IMR-90 (cell line): ENCODE results near the gene MOG. TPM values are rescaled to one million over a fixed set of nuclear protein-coding genes. Genes with fewer than 3 reads are reported as not detected.

Experiments used
- ATAC-seq: fragments of 200-7000 bp; cut with Tn5 transposase; 2 replicates; pipeline ENCODE4 v1.9.1; 2020; ENCODE audit warnings: low read depth, mild to moderate bottlenecking, moderate library complexity
- BruUV-seq: library from RNA; stranded (reverse); fragments of 400-500 nt; replicated peaks from 2 replicates; lab custom pipeline; 2021; lab: Mats Ljungman, UMichigan
- CTCF ChIA-PET: fragments of 300-600 bp; formaldehyde crosslinking; extraction: SDS; loops from one replicate; lab custom pipeline; 2021; ENCODE audit warnings: antibody characterized with exemption; lab: Yijun Ruan, JAX
- POLR2A ChIA-PET: fragments of 300-600 bp; sonication (Branson Sonifier 250); formaldehyde crosslinking; loops from one replicate; lab custom pipeline; 2022; ENCODE audit warnings: antibody characterized with exemption; ENCODE audit not compliant: unreplicated experiment; lab: Charles Lee
- DNase-seq: peaks from one replicate; pipeline ENCODE4 v3.0.0; 2013
- H2AFZ ChIP-seq: replicated peaks from 2 replicates; pipeline ENCODE3; 2013; ENCODE audit warnings: low read length, mild to moderate bottlenecking; ENCODE audit not compliant: poor library complexity
- H2AK5ac ChIP-seq: 2 replicates; pipeline ENCODE4 v1.6.1; 2013; ENCODE audit warnings: low read depth, low read length, inconsistent platforms
- H2AK9ac ChIP-seq: replicated peaks from 2 replicates; pipeline ENCODE3; 2013; ENCODE audit warnings: mild to moderate bottlenecking, low read depth, low read length, moderate library complexity; ENCODE audit not compliant: poor library complexity
- H2BK120ac ChIP-seq: 2 replicates; pipeline ENCODE4 v1.6.1; 2013; ENCODE audit warnings: low read depth, low read length, inconsistent platforms
- H2BK15ac ChIP-seq: 3 replicates; pipeline ENCODE4 v1.6.1; 2013; ENCODE audit warnings: low read depth, low read length, inconsistent platforms
- H2BK20ac ChIP-seq: 2 replicates; pipeline ENCODE4 v1.6.1; 2013; ENCODE audit warnings: low read depth, mild to moderate bottlenecking, inconsistent platforms, low read length, moderate library complexity
- H2BK5ac ChIP-seq: 2 replicates; pipeline ENCODE4 v1.6.1; 2013; ENCODE audit warnings: mild to moderate bottlenecking, low read depth, low read length, inconsistent platforms; ENCODE audit not compliant: poor library complexity, severe bottlenecking
- H3K14ac ChIP-seq: replicated peaks from 2 replicates; pipeline ENCODE4 v1.6.1; 2013; ENCODE audit warnings: low read depth, low read length, inconsistent platforms
- H3K18ac ChIP-seq: 2 replicates; pipeline ENCODE4 v1.6.1; 2013; ENCODE audit warnings: low read depth, low read length, control low read depth
- H3K23ac ChIP-seq: 2 replicates; pipeline ENCODE4 v1.6.1; 2013; ENCODE audit warnings: low read depth, low read length, inconsistent platforms
- H3K27ac ChIP-seq: 2 replicates; pipeline ENCODE4 v1.5.1; 2013; ENCODE audit warnings: mild to moderate bottlenecking, control low read depth, low read length; ENCODE audit not compliant: insufficient read depth
- H3K27me3 ChIP-seq: 2 replicates; pipeline ENCODE4 v1.6.1; 2013; ENCODE audit warnings: low read length; ENCODE audit not compliant: control insufficient read depth, insufficient read depth
- H3K36me3 ChIP-seq: 2 replicates; pipeline ENCODE4 v1.6.1; 2013; ENCODE audit warnings: low read length, mixed read lengths; ENCODE audit not compliant: control insufficient read depth, insufficient read depth
- H3K4ac ChIP-seq: 2 replicates; pipeline ENCODE4 v1.6.1; 2013; ENCODE audit warnings: low read depth, low read length, inconsistent platforms
- H3K4me1 ChIP-seq: 2 replicates; pipeline ENCODE4 v1.6.1; 2013; ENCODE audit warnings: low read length, mixed read lengths; ENCODE audit not compliant: control insufficient read depth, insufficient read depth
- H3K4me2 ChIP-seq: 2 replicates; pipeline ENCODE4 v1.6.1; 2013; ENCODE audit warnings: low read depth, mild to moderate bottlenecking, control low read depth, low read length, moderate library complexity
- H3K4me3 ChIP-seq: 2 replicates; pipeline ENCODE4 v1.5.1; 2013; ENCODE audit warnings: low read depth, mild to moderate bottlenecking, control low read depth, low read length, moderate library complexity; ENCODE audit not compliant: insufficient read depth
- H3K56ac ChIP-seq: 2 replicates; pipeline ENCODE4 v1.6.1; 2013; ENCODE audit warnings: low read length, inconsistent platforms; ENCODE audit not compliant: insufficient read depth; ENCODE audit errors: extremely low read depth
- H3K79me1 ChIP-seq, 2 experiments: 2 replicates each; pipeline ENCODE4 v1.6.1; 2013; ENCODE audit warnings: low read length in 2 of 2, inconsistent platforms in 1 of 2, low read depth in 1 of 2
- H3K9ac ChIP-seq: 2 replicates; pipeline ENCODE4 v1.6.1; 2013; ENCODE audit warnings: low read depth, low read length, control low read depth
- H3K9me1 ChIP-seq: 2 replicates; pipeline ENCODE4 v1.6.1; 2013; ENCODE audit warnings: low read length, inconsistent platforms; ENCODE audit not compliant: insufficient read depth
- H3K9me3 ChIP-seq: 2 replicates; pipeline ENCODE4 v1.6.1; 2013; ENCODE audit warnings: low read length; ENCODE audit not compliant: control insufficient read depth, insufficient read depth
- H4K20me1 ChIP-seq: 2 replicates; pipeline ENCODE4 v1.6.1; 2013; ENCODE audit warnings: low read length, inconsistent platforms; ENCODE audit not compliant: insufficient read depth
- H4K5ac ChIP-seq: 2 replicates; pipeline ENCODE4 v1.6.1; 2013; ENCODE audit warnings: mild to moderate bottlenecking, low read depth, low read length, control low read depth
- H4K8ac ChIP-seq, 2 experiments: 2 replicates each; pipeline ENCODE4 v1.6.1; 2013; ENCODE audit warnings: low read depth in 2 of 2, low read length in 2 of 2, control low read depth in 1 of 2, inconsistent platforms in 1 of 2
- H4K91ac ChIP-seq: 2 replicates; pipeline ENCODE4 v1.6.1; 2013; ENCODE audit warnings: low read depth, low read length, inconsistent platforms; ENCODE audit not compliant: insufficient read depth
- BHLHE40 ChIP-seq: fragments of 150-350 bp; IDR thresholded peaks from 2 replicates; pipeline ENCODE4 v1.6.1; 2016; ENCODE audit warnings: mild to moderate bottlenecking, low read depth, low read length
- CEBPB ChIP-seq: IDR thresholded peaks from 2 replicates; pipeline ENCODE4 v1.6.1; 2012; ENCODE audit warnings: low read depth, low read length, improper control_type of control experiment
- CHD1 ChIP-seq: IDR thresholded peaks from 2 replicates; pipeline ENCODE4 v1.6.1; 2012; ENCODE audit warnings: low read depth, low read length, improper control_type of control experiment
- CTCF ChIP-seq: conservative IDR thresholded peaks from 2 replicates; pipeline ENCODE4 v1.5.1; 2012; ENCODE audit warnings: mild to moderate bottlenecking, low read depth, low read length, improper control_type of control experiment
- ELK1 ChIP-seq: fragments of 150-350 bp; IDR thresholded peaks from 2 replicates; pipeline ENCODE4 v1.6.1; 2016; ENCODE audit warnings: low read depth, mild to moderate bottlenecking, low read length, moderate library complexity, borderline replicate concordance
- FOS ChIP-seq: fragments of 150-350 bp; IDR thresholded peaks from 2 replicates; pipeline ENCODE4 v1.6.1; 2016; ENCODE audit warnings: low read depth, low read length
- MAFK ChIP-seq: IDR thresholded peaks from 2 replicates; pipeline ENCODE4 v1.6.1; 2012; ENCODE audit warnings: low read depth, low read length, improper control_type of control experiment
- MAZ ChIP-seq: IDR thresholded peaks from 2 replicates; pipeline ENCODE4 v1.6.1; 2012; ENCODE audit warnings: low read depth, mild to moderate bottlenecking, low read length, improper control_type of control experiment, moderate library complexity, borderline replicate concordance
- MXI1 ChIP-seq: IDR thresholded peaks from 2 replicates; pipeline ENCODE4 v1.6.1; 2012; ENCODE audit warnings: low read depth, mild to moderate bottlenecking, low read length, moderate library complexity, borderline replicate concordance
- NFE2L2 ChIP-seq: fragments of 150-350 bp; IDR thresholded peaks from 2 replicates; pipeline ENCODE4 v1.6.1; 2016; ENCODE audit warnings: low read depth, mild to moderate bottlenecking, low read length
- POLR2A ChIP-seq: IDR thresholded peaks from 2 replicates; pipeline ENCODE4 v1.6.1; 2012; ENCODE audit warnings: mild to moderate bottlenecking, low read depth, low read length
- RAD21 ChIP-seq: IDR thresholded peaks from 2 replicates; pipeline ENCODE4 v1.6.1; 2012; ENCODE audit warnings: low read length, improper control_type of control experiment
- RCOR1 ChIP-seq: IDR thresholded peaks from 2 replicates; pipeline ENCODE4 v1.6.1; 2012; ENCODE audit warnings: mild to moderate bottlenecking, low read length, improper control_type of control experiment; ENCODE audit not compliant: insufficient replicate concordance
- RFX5 ChIP-seq: IDR thresholded peaks from 2 replicates; pipeline ENCODE4 v1.8.0; 2012; ENCODE audit warnings: low read depth, mild to moderate bottlenecking, low read length, moderate library complexity
- SMC3 ChIP-seq: fragments of 150-350 bp; IDR thresholded peaks from 2 replicates; pipeline ENCODE4 v1.6.1; 2016; ENCODE audit warnings: low read depth, mild to moderate bottlenecking, antibody characterized with exemption, low read length, moderate library complexity
- WGBS, 2 experiments: methylation state at CpG; one replicate each; pipeline versions ENCODE4 v1.1.5 to v1.1.7; 2013; ENCODE audit warnings: missing lambda C conversion rate in 2 of 2; ENCODE audit not compliant: insufficient read length in 1 of 2; ENCODE audit errors: extremely low coverage in 2 of 2; 5-methylcytosine and 5-hydroxymethylcytosine counted together
- dilution Hi-C: fragments of 300-500 bp; cut with HindIII; formaldehyde crosslinking; loops from one replicate; pipeline ENCODE4 v1.14.3; 2018; ENCODE audit warnings: low sequenced_read_pairs; ENCODE audit not compliant: unreplicated experiment
- in situ Hi-C: fragments of 300-500 bp; cut with MboI; formaldehyde crosslinking; loops from 3 replicates; pipeline ENCODE4 v1.14.3; 2019; ENCODE audit warnings: low sequenced_read_pairs, inconsistent platforms, mixed read lengths
- intact Hi-C: fragments of 100-400 bp; cut with micrococcal nuclease; formaldehyde crosslinking; loops from 2 replicates; pipeline ENCODE4 v1.10.0; 2022
- polyA plus RNA-seq, 3 experiments: library from polyadenylated mRNA; depleted of rRNA; stranded (reverse); fragments of >200 nt; gene quantifications; 2 replicates each; pipeline ENCODE4 v1.2.3, GENCODE V29; 2012; ENCODE audit warnings: low replicate concordance in 1 of 3
- total RNA-seq: library from RNA; depleted of rRNA; stranded (reverse); fragments of >200 nt; gene quantifications from 2 replicates; pipeline ENCODE4 v1.2.3, GENCODE V29; 2012
- TF ChIP-seq, protein P1 (sequence below): fragments of 150-350 bp; IDR thresholded peaks from 2 replicates; pipeline ENCODE4 v1.6.1; 2017; ENCODE audit warnings: mild to moderate bottlenecking, antibody characterized with exemption, low read length, low read depth

MOG gene
- total and polyA plus RNA-seq, 2 of the 4 experiments (the other 2 are of a cell fraction) = not detected

DNA sequence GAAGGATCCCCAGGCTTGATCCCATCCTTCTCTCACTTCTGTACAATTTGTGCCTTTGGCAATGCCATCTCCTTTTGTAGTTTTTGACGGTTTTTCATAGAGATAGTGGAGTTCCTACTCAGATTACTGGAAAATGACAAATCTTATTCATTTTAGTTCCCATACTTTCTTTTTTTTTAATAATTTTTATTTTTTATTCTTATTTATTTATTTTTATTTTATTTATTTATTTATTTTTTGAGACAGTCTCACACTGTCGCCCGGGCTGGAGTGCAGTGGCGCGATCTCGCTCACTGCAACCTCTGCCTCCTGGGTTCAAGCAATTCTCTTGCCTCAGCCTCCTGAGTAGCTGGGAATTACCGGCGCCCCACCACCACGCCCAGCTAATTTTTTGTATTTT, 19.6 kb upstream of the MOG start:
- POLR2A ChIA-PET = no interaction called here
- Histone ChIP-seq H3K27ac (no peak overlapping the region), H3K4me2 (no peak overlapping the region), H3K56ac (no peak overlapping the region), H2AK5ac (no peak overlapping the region), H2BK120ac (no peak overlapping the region), H4K5ac (no peak overlapping the region), H4K91ac (no peak overlapping the region), H3K4me1 (no peaks in the 10 kb centered on the region), H3K18ac (no peak overlapping the region), H2BK5ac (no peak overlapping the region), H3K9me1 (no peaks in the 10 kb centered on the region), H3K9ac (no peak overlapping the region), H3K79me1 (peaks cover 0 to 1% of the 10 kb centered on the region in 2 experiments; a peak in 1 of 4 replicates), H4K20me1 (no peaks in the 10 kb centered on the region), H3K36me3 (no peaks in the 10 kb centered on the region), H2BK20ac (no peak overlapping the region), H2AK9ac (no peak overlapping the region), H3K4me3 (no peak overlapping the region), H3K4ac (no peak overlapping the region), H2BK15ac (no peak overlapping the region), H3K9me3 (no peaks in the 10 kb centered on the region), H3K14ac (no peak overlapping the region), H2AFZ (no peak overlapping the region), H4K8ac (no peak overlapping the region), H3K27me3 (no peaks in the 10 kb centered on the region; the same call in 1 of the 2 replicates), H3K23ac (no peak overlapping the region)
- no CpG with 5 or more reads among the region's 9 CpGs for WGBS, 2 experiments
- dilution Hi-C loops (no loop called here), in situ Hi-C loops (no loop called here), intact Hi-C loops (no loop called here)
- no peak for TF ChIP-seq ELK1
- TF ChIP-seq, protein P1, sequence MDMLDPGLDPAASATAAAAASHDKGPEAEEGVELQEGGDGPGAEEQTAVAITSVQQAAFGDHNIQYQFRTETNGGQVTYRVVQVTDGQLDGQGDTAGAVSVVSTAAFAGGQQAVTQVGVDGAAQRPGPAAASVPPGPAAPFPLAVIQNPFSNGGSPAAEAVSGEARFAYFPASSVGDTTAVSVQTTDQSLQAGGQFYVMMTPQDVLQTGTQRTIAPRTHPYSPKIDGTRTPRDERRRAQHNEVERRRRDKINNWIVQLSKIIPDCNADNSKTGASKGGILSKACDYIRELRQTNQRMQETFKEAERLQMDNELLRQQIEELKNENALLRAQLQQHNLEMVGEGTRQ = no peak
- TF ChIP-seq FOS = no peak
- TF ChIP-seq RFX5 = no peak
- TF ChIP-seq POLR2A = no peak
- TF ChIP-seq MAZ = no peak
- no peak for TF ChIP-seq NFE2L2
- no peak for TF ChIP-seq RCOR1
- no peak for TF ChIP-seq CEBPB
- TF ChIP-seq MXI1 = no peak
- no peak for TF ChIP-seq BHLHE40
- TF ChIP-seq CTCF = no peak
- TF ChIP-seq CHD1 = no peak
- TF ChIP-seq SMC3 = no peak
- no peak for TF ChIP-seq RAD21
- TF ChIP-seq MAFK = no peak
- DNase-seq = no peak
- CTCF ChIA-PET = interaction anchor here (1.2 to 1.8 kb wide), 2 partner anchors 11 to 16 kb away, joined by 3 to 7 read pairs; no protein-coding TSS in a partner anchor
- BruUV-seq = no TSS peak
- ATAC-seq = no peak
